ENCODE measurements around the gene EXT2. TPM values are rescaled to one million over a fixed set of nuclear protein-coding genes. Genes with fewer than 3 reads are reported as not detected.

Gene EXT2
- total RNA-seq, 4 donors from 2014 or later = 19.0 to 53.2 (median 44.5) TPM

- peaks cover 0 to 50% (median 0%) of the 10 kb centered on the region in 3 donors for H3K36me3 ChIP-seq
- no peaks in the 10 kb centered on the region for H3K9me3 ChIP-seq
- 75 to 77% methylated on average over 4 to 5 of the region's 5 CpGs for WGBS, 2 donors
- no peak for DNase-seq
- H3K4me1 ChIP-seq = no peaks in the 10 kb centered on the region
- no peak overlapping the region for H3K4me3 ChIP-seq
- TF ChIP-seq POLR2A (IDR thresholded peaks at IDR 0.05) = no peak
- no peak for TF ChIP-seq CTCF (IDR thresholded peaks at IDR 0.05)
- no peak overlapping the region for H3K27ac ChIP-seq
- H3K27me3 ChIP-seq = no peaks in the 10 kb centered on the region
- intact Hi-C loops (cut with DNase I) = no loop called here
Observed at GRCh38 chr11:44083906-44084305, 11.6 kb upstream of the EXT2 start.

- TF ChIP-seq CTCF (IDR thresholded peaks at IDR 0.05) (no peak), POLR2A (IDR thresholded peaks at IDR 0.05) (no peak)
- Histone ChIP-seq H3K27ac (no peak overlapping the region), H3K36me3 (peaks cover 0 to 40% (median 0%) of the 10 kb centered on the region in 3 donors), H3K4me3 (no peak overlapping the region), H3K9me3 (no peaks in the 10 kb centered on the region), H3K27me3 (no peaks in the 10 kb centered on the region), H3K4me1 (no peaks in the 10 kb centered on the region)
- intact Hi-C loops (cut with DNase I) = no loop called here
- WGBS, 2 donors = 97 to 100% methylated on average over 1 of the region's 1 CpG
- no peak for DNase-seq
Observed at GRCh38 chr11:44085330-44085729, 10.1 kb upstream of the EXT2 start.

GRCh38 chr11:44088377-44088776 is 7.1 kb upstream of the EXT2 start:
- H3K27ac ChIP-seq = no peak overlapping the region
- H3K27me3 ChIP-seq = no peaks in the 10 kb centered on the region
- intact Hi-C loops (cut with DNase I) = no loop called here
- WGBS, 2 donors = 81 to 85% methylated on average over 4 of the region's 4 CpGs
- H3K4me3 ChIP-seq = no peak overlapping the region
- no peak for DNase-seq
- no peak for TF ChIP-seq POLR2A (IDR thresholded peaks at IDR 0.05)
- no peak for TF ChIP-seq CTCF (IDR thresholded peaks at IDR 0.05)
- peaks cover 0 to 14% (median 0%) of the 10 kb centered on the region in 3 donors for H3K36me3 ChIP-seq
- no peaks in the 10 kb centered on the region for H3K9me3 ChIP-seq
- H3K4me1 ChIP-seq = no peaks in the 10 kb centered on the region

- no peak overlapping the region for H3K27ac ChIP-seq
- no peaks in the 10 kb centered on the region for H3K4me1 ChIP-seq
- no peaks in the 10 kb centered on the region for H3K27me3 ChIP-seq
- no peaks in the 10 kb centered on the region for H3K9me3 ChIP-seq
- whole genome bisulfite sequencing, 2 donors = 93 to 97% methylated on average over 4 of the region's 4 CpGs
- intact Hi-C loops (cut with DNase I) = no loop called here
- TF ChIP-seq CTCF (IDR thresholded peaks at IDR 0.05) (no peak), POLR2A (IDR thresholded peaks at IDR 0.05) (no peak)
- no peak overlapping the region for H3K4me3 ChIP-seq
- DNase-seq = no peak
- peaks cover 0 to 9% (median 0%) of the 10 kb centered on the region in 3 donors for H3K36me3 ChIP-seq
Observed at GRCh38 chr11:44088871-44089270, 6.6 kb upstream of the EXT2 start.

GRCh38 chr11:44090539-44090938 is 4.9 kb upstream of the EXT2 start:
- Histone ChIP-seq H3K4me1 (peaks cover 3 to 15% (median 5%) of the 10 kb centered on the region in 3 donors), H3K27ac (no peak overlapping the region), H3K27me3 (no peaks in the 10 kb centered on the region), H3K4me3 (no peak overlapping the region), H3K9me3 (no peaks in the 10 kb centered on the region), H3K36me3 (peaks cover 0 to 8% (median 0%) of the 10 kb centered on the region in 3 donors)
- 75 to 78% methylated on average over 1 of the region's 1 CpG for WGBS, 2 donors
- no peak for DNase-seq
- TF ChIP-seq CTCF (IDR thresholded peaks at IDR 0.05) (no peak), POLR2A (IDR thresholded peaks at IDR 0.05) (no peak)
- intact Hi-C loops (cut with DNase I) = loop anchor here (10.0 kb wide), 1 partner anchor 444 kb away; no protein-coding TSS in a partner anchor
